ENCODE measurements around the gene FAM131B. TPM values are rescaled to one million over a fixed set of nuclear protein-coding genes. Genes with fewer than 3 reads are reported as not detected.

Gene FAM131B
- total RNA-seq, 1 donor from 2014 or later, result 111 TPM

DNA sequence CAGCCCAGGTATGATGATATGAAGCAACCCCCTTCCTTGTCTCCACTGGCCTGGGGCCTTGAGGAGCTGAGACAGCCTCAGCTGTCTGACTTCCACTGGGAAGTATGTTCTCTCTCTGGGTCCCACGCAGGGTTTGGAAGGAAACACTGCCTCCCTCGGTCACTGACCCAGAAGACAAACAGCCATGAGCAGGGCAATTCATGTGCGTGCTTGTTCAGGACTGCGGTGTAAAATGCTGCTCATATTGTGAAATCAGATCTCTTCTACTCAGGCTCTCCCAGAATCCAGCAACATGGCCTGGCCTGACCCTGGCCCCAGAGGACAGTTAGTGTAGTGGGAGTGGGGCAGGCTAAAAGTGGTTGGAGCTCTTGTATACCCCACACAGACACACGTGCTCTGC is 43.9 kb downstream of the FAM131B start:
- Mint-ChIP-seq H3K36me3 (ENCODE audit: unreplicated experiment) (peaks cover 3% of the 10 kb centered on the region), H3K4me3 (ENCODE audit: unreplicated experiment) (no peak overlapping the region), H3K9me3 (ENCODE audit: unreplicated experiment) (peaks cover 13% of the 10 kb centered on the region), H3K27ac (ENCODE audit: unreplicated experiment) (no peak overlapping the region), H3K4me1 (ENCODE audit: low read depth, unreplicated experiment) (peaks cover 32% of the 10 kb centered on the region), H3K27me3 (ENCODE audit: unreplicated experiment) (peaks cover 11% of the 10 kb centered on the region)
- DNase-seq, result no peak
- TF ChIP-seq, protein P1, sequence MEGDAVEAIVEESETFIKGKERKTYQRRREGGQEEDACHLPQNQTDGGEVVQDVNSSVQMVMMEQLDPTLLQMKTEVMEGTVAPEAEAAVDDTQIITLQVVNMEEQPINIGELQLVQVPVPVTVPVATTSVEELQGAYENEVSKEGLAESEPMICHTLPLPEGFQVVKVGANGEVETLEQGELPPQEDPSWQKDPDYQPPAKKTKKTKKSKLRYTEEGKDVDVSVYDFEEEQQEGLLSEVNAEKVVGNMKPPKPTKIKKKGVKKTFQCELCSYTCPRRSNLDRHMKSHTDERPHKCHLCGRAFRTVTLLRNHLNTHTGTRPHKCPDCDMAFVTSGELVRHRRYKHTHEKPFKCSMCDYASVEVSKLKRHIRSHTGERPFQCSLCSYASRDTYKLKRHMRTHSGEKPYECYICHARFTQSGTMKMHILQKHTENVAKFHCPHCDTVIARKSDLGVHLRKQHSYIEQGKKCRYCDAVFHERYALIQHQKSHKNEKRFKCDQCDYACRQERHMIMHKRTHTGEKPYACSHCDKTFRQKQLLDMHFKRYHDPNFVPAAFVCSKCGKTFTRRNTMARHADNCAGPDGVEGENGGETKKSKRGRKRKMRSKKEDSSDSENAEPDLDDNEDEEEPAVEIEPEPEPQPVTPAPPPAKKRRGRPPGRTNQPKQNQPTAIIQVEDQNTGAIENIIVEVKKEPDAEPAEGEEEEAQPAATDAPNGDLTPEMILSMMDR (IDR thresholded peaks at IDR 0.05; ENCODE audit: partially characterized antibody, unreplicated experiment), result no peak

DNA sequence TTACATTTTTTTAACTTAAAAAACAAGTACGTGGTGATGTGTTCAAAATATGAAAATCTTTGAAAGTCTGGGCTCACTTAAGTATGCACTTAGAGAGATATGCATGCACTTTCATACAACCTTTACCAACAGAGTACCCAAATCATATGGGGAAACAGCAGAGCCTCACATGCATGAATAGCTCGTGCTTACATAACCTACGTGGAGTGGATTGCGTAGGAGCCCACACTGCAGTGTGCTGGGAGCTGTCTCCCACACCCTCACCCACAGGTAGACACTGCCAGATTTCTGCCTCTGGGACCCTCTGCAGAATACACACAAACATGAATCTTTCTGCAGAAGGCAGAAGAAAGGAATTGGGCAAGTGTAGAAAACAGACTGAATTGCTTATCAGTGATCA is 46.0 kb downstream of the FAM131B start:
- Mint-ChIP-seq H3K36me3 (ENCODE audit: unreplicated experiment) (peaks cover 5% of the 10 kb centered on the region), H3K4me1 (ENCODE audit: low read depth, unreplicated experiment) (peaks cover 16% of the 10 kb centered on the region), H3K9me3 (ENCODE audit: unreplicated experiment) (peaks cover 7% of the 10 kb centered on the region), H3K27me3 (ENCODE audit: unreplicated experiment) (peaks cover 9% of the 10 kb centered on the region), H3K27ac (ENCODE audit: unreplicated experiment) (no peak overlapping the region), H3K4me3 (ENCODE audit: unreplicated experiment) (no peak overlapping the region)
- DNase-seq, result no peak
- TF ChIP-seq, protein P1 (IDR thresholded peaks at IDR 0.05; ENCODE audit: partially characterized antibody, unreplicated experiment), result no peak

DNA sequence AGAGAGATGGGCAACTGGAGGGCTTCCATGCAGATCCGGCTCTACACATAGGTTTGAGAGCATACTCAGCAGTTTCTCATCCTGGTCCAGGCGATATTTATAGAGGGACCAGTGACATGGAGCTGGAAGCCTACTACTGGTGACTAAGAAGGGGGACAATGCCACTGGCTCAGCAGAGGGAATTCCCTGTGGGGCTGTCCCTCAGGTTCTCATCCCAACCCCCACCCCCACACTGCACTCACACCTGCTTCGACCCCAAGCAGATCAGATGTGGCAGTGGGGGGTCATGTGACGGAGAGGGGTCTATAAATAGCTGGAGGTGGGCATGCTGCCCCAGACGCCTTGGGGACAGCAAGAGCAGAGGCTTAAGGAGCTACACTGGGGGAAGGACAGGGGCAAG is 46.7 kb downstream of the FAM131B start, which contains the start of gene CLCN1:
Gene CLCN1 (plus strand): TSS at position 336 of the 400 bp plus-strand sequence. CDS start 102 bp downstream, outside the sequence.
- DNase-seq, result no peak
- H3K4me3 Mint-ChIP-seq (ENCODE audit: unreplicated experiment), result no peak within 1 kb of the TSS
- TF ChIP-seq, protein P1 (IDR thresholded peaks at IDR 0.05; ENCODE audit: partially characterized antibody, unreplicated experiment), result no peak
- H3K9me3 Mint-ChIP-seq (ENCODE audit: unreplicated experiment), result peaks cover 5% of the 10 kb centered on the region
- peaks cover 9% of the 10 kb centered on the region for H3K27me3 Mint-ChIP-seq (ENCODE audit: unreplicated experiment)
- H3K4me1 Mint-ChIP-seq (ENCODE audit: low read depth, unreplicated experiment), result peaks cover 15% of the 10 kb centered on the region
- peaks cover 5% of the 10 kb centered on the region for H3K36me3 Mint-ChIP-seq (ENCODE audit: unreplicated experiment)
- H3K27ac Mint-ChIP-seq (ENCODE audit: unreplicated experiment), result no peak within 1 kb of the TSS

DNA sequence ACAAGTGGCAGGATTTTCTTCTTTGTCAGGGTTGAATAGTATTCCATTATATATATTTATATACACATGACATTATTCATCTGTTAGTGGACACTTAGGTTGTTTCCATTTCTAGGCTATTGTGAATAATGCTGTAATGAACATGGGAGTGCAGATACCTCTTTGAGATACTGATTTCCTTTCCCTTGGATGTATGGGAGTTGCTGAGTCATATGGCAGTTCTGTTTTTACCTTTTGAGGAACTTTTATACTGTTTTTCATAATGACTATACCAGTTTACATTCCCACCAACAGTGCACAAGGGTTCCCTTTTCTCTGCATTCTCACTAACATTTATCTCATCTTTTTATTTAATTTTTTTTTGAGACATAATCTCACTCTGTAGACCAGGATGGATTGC is 48.4 kb downstream of the FAM131B start:
- Mint-ChIP-seq H3K27ac (ENCODE audit: unreplicated experiment) (no peak overlapping the region), H3K27me3 (ENCODE audit: unreplicated experiment) (peaks cover 9% of the 10 kb centered on the region), H3K36me3 (ENCODE audit: unreplicated experiment) (peaks cover 5% of the 10 kb centered on the region), H3K4me1 (ENCODE audit: low read depth, unreplicated experiment) (peaks cover 15% of the 10 kb centered on the region), H3K9me3 (ENCODE audit: unreplicated experiment) (peaks cover 3% of the 10 kb centered on the region), H3K4me3 (ENCODE audit: unreplicated experiment) (no peak overlapping the region)
- TF ChIP-seq, protein P1 (IDR thresholded peaks at IDR 0.05; ENCODE audit: partially characterized antibody, unreplicated experiment), result no peak
- DNase-seq, result no peak

DNA sequence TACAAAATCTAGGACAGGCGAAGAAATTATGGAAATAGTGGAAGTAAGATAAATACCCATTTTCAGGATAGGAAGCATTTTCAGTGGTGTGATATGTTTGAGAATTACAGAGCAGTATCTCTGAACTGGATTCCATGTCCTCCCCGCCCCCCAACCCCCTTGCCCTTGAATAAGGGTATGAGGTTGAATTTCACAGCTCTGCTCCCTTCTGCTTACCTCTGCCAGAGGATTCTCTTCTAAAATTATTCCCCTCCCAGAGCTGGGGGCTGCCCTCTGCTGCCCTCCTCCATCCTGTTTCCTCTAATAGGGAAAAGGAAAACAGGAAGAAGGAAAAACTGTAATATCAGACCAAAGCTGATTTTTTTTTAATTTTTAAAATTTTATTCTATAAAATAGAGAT is 53.9 kb downstream of the FAM131B start:
- no peaks in the 10 kb centered on the region for H3K27me3 Mint-ChIP-seq (ENCODE audit: unreplicated experiment)
- H3K36me3 Mint-ChIP-seq (ENCODE audit: unreplicated experiment), result peaks cover 7% of the 10 kb centered on the region
- no peak overlapping the region for H3K4me3 Mint-ChIP-seq (ENCODE audit: unreplicated experiment)
- no peak overlapping the region for H3K27ac Mint-ChIP-seq (ENCODE audit: unreplicated experiment)
- no peaks in the 10 kb centered on the region for H3K4me1 Mint-ChIP-seq (ENCODE audit: low read depth, unreplicated experiment)
- no peak for DNase-seq
- TF ChIP-seq, protein P1 (IDR thresholded peaks at IDR 0.05; ENCODE audit: partially characterized antibody, unreplicated experiment), result no peak
- peaks cover 6% of the 10 kb centered on the region for H3K9me3 Mint-ChIP-seq (ENCODE audit: unreplicated experiment)

Measured in glutamatergic neuron (in vitro differentiated cells).